Stimulated activated naive CD4-positive, alpha-beta T cell (primary cell): ENCODE data around the gene SLAMF1.
"Not testable (repeated sequence)": the region's sequence is repeated elsewhere in the genome, so short reads cannot be mapped to it uniquely, and the experiment has no call there.

Experiments used
- DNase-seq, 6 experiments: peaks; one replicate each; lab custom pipeline; 2025; lab: John Stamatoyannopoulos, UW

SLAMF1 gene

DNA sequence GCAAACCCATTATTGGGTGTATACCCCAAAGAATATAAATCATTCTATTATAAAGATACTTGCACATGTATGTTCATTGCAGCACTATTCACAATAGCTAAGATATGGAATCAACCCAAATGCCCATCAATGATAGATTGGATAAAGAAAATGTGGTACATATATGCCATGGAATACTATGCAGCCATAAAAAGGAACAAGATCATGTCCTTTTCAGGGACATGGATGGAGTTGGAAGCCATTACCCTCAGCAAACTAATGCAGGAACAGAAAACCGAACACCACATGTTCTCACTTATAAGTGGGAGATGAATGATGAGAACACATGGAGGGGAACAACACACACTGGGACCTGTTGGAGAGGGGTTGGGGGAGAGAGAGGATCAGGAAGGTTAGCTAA lies 83.6 kb downstream of the SLAMF1 start:
- DNase-seq = not testable (repeated sequence)

DNA sequence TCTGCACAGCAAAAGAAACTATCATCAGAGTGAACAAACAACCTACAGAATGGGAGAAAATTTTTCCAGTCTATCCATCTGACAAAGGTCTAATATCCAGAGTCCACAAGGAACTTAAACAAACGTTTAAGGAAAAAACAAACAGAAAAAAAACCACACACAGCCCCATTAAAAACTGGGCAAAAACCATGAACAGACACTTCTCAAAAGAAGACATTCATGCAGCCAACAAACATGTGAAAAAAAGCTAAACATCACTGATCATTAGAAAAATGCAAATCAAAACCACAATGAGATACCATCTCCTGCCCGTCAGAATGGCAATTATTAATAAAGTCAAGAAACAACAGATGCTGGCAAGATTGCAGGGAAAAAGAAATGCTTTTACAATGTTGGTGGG lies 84.1 kb downstream of the SLAMF1 start:
- not testable (repeated sequence) for DNase-seq

DNA sequence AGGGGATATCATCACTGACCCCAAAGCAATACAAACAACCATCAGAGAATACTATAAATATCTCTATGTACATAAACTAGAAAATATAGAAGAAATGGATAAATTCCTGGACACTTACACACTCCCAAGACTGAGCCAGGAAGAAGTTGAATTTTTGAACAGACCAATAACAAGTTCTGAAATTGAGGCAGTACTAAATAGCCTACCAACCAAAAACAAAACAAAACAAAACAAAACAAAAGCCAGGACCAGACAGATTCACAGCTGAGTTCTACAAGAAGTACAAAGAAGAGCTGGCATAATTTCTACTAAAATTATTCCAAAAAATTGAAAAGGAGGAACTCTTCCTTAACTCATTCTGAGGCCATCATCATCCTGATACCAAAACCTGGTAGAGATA lies 86.0 kb downstream of the SLAMF1 start:
- no peak for DNase-seq

DNA sequence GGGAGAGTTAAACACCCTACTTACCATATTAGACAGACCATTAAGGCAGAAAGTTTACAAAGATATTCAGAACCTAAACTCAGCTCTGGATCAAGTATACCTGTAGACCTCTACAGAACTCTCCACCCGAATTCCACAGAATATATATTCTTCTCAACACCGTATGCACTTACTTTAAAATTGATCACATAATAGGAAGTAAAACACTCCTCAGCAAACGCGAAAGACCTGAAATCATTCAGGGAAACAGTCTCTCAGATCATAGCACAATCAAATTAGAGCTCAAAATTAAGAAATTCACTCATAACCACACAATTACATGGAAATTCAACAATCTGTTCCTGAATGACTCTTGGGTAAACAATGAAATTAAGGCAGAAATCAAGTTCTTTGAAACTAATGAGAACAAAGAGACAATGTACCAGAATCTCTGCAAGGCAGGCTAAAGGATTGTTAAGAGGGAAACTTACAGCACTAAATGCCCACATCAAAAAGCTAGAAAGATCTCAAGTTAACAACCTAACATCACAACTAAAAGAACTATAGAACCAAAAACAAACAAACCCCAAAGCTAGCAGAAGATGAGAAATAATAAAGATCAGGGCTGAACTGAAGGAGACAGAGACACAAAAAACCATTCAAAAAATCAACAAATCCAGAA lies 86.7 kb downstream of the SLAMF1 start:
- DNase-seq = peak in 3 of 6 experiments; percentile 42 to 64 (median 44)

DNA sequence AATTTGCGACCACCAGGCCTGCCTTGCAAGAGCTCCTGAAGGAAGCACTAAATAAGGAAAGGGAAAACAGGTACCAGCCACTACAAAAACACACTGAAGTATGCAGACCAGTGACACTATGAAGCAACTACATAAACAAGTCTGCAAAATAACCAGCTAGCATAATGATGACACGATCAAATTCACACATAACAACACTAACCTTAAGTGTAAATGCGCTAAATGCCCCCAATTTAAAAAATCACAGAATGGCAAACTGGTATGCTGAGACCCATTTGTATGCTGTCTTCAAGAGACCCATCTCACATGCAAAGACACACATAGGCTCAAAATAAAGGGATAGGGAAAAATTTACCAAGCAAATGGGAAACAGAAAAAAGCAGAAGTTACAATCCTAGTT lies 87.4 kb downstream of the SLAMF1 start:
- DNase-seq = not testable (repeated sequence)

DNA sequence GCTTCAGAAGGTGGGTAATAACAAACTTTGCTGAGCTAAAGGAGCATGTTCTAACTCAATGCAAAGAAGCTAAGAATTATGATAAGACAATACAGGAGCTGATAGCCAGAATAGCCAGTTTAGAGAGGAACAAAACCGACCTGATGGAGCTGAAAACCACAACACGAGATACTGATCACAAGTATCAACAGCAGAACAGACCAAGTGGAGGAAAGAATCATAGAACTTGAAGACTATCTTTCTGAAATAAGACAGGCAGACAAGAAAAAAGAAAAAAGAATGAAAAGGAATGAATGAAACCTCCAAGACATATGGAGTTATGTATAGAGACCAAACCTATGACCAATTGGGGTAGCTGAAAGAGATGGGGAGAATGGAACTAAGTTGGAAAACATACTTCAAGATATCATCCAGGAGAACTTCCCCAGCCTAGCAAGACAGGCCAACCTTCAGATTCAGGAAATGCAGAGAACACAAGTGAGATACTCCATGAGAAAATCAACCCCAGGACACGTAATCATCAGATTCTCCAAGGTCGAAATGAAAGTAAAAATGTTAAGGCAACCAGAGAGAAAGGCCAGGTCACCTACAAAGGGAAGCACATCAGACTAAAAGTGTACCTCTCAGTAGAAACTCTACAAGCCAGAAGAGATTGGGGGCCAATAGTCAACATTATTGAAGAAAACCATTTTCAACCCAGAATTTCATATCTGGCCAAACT lies 88.0 kb downstream of the SLAMF1 start:
- DNase-seq = no peak
